GM19395 (cell line): ENCODE results near the gene GAS6.
"Not testable (repeated sequence)": the region's sequence is repeated elsewhere in the genome, so short reads cannot be mapped to it uniquely, and the experiment has no call there.

Experiments used
- ATAC-seq: cut with Tn5 transposase; IDR thresholded peaks from one replicate; pipeline ENCODE4 v1.9.1; 2021; ENCODE audit warnings: mild to moderate bottlenecking, moderate library complexity; ENCODE audit not compliant: unreplicated experiment

GAS6 gene

GRCh38 chr13:113796964-113797676 lies 66.8 kb downstream of the GAS6 start:
- no peak for ATAC-seq

DNA sequence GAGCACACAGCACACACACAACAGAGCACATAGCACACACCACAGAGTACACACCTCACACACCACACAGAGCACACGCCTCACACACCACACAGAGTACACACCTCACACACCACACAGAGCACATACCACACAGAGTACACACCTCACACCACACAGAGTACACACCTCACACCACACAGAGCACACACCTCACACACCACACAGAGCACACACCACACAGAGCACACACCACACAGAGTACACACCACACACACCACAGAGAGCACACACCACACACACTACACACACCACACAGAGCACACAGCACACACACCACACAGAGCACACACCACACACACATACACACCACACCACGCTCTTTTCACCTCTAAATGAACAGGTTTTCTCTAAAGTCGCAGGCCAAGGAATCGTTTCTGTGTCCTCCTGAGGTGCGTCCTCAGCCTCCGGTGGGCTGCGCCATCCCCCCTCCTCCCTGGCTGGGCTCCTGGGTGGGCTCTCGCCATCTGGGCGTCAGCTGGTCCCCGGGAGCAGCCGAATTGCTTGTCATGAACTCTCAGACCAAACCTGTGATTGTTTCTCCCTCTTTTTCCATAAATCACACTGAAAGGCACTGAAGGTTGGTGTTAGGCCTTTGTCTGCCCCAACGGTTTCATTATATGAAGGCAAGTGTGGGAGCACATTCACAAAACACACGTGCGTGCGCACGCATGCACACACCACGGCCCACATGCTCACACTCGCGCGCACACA lies 67.5 kb downstream of the GAS6 start:
- ATAC-seq = no peak

- not testable (repeated sequence) for ATAC-seq
Measured at GRCh38 chr13:113795362-113795761, 68.5 kb downstream of the GAS6 start.

GRCh38 chr13:113794764-113795173 lies 69.1 kb downstream of the GAS6 start:
- ATAC-seq = no peak

GRCh38 chr13:113794086-113794485 lies 69.8 kb downstream of the GAS6 start:
- no peak for ATAC-seq

GRCh38 chr13:113793718-113794085 lies 70.2 kb downstream of the GAS6 start:
- ATAC-seq = no peak

DNA sequence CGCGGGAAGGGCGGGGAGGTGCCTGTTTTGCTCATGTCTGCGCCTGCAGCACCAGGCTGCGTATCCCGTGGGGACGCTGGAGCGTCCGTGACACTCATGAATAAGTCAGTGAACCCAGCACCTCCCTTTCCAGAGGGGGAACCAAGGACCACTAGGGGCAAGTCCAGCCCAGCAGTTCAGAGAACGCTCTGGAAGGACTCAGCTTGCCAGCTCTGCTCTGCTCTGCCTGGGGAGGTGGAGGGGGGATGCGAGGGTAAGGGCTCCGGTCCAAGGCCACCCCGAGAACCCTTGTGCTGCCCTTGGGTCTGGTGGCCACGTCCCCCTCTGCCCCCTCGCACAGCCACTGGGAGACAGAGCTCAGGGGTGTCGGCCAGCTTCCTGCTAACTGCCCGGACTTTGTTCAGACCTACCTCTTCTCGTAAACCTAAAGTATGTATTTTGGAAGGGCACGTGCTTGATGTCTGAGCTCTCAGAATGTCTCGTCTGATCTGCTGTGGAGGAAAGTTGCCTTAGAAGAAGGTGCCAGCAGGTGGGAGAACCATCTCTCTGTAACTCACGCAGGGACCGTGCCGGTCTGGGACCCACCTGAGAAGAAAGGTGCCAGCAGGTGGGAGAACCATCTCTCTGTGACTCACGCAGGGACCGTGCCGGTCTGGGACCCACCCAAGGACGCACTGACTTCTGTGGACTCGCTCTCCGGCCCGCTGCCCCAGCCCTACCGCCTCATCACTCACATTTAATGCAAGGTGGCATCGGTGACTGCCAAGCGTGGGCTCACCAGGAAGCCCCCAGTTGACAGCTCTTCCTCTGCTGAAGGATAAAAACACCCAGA lies 70.8 kb downstream of the GAS6 start:
- ATAC-seq = no peak

- no peak for ATAC-seq
Measured at GRCh38 chr13:113792236-113792770, 71.6 kb downstream of the GAS6 start.

DNA sequence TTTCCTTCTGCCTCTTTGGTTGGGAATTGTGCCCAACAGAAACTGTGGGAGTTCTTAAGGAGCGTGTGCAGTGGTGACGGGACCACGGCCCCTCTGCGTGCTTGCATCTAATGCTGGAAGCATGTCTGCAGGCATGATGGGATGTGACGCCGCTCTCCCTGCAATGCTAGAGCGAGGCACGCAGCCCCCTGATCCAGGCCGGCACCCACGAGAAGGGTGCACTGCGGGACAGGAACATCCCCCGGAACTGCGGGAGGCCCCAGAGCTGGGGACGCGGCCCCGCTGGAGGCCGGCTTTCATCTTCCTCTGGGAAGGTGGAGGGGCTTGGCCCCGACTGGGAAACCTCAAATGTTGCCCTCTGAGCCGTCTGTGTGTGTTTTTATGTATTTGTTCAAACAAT lies 72.1 kb downstream of the GAS6 start:
- ATAC-seq = no peak

DNA sequence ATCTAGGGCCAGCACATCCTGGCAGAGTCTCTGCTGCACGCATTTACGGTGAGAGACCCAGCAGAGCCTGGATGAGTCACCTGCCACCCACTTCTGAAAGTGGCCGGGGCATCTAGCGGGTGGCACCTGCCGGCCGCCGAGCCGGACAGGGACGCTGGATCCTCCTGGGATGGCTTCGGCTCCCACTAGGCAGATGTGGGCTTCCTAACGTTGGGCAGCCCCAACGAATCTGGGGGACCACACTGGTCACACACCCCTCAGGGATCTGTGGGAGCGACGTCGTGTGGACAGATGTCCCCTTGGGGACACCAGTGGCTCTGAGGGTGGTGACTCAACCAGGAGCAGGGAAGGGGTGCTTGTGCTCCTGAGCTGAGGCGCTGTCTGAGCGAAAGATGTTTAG lies 72.7 kb downstream of the GAS6 start:
- no peak for ATAC-seq

- not testable (repeated sequence) for ATAC-seq
Measured at GRCh38 chr13:113789931-113790330, 73.9 kb downstream of the GAS6 start.

- no peak for ATAC-seq
Measured at GRCh38 chr13:113789167-113789566, 74.7 kb downstream of the GAS6 start.

GRCh38 chr13:113788413-113789135 lies 75.3 kb downstream of the GAS6 start:
- ATAC-seq = no peak

DNA sequence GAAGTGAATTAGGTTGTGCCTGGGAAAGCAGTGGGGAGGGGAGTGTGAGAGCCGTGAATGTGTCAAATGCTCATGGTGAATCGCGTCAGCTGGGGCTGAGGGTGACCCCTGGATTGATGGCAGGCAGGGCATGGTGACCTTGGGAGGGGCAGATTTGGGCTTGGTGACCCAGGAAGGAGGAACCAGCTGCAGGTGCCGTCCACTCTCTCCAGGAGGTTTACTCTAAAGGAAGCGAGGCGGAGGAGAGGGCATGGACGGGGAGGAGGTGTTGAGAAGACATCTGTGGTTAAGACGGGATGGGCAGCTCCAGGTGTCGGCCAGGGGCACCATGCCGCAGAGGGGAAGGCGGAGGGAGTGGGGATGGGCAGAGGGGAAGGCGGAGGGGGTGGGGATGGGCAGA lies 76.2 kb downstream of the GAS6 start:
- no peak for ATAC-seq

- ATAC-seq = no peak
Measured at GRCh38 chr13:113786262-113786841, 77.5 kb downstream of the GAS6 start.

- no peak for ATAC-seq
Measured at GRCh38 chr13:113785051-113786010, 78.5 kb downstream of the GAS6 start.

DNA sequence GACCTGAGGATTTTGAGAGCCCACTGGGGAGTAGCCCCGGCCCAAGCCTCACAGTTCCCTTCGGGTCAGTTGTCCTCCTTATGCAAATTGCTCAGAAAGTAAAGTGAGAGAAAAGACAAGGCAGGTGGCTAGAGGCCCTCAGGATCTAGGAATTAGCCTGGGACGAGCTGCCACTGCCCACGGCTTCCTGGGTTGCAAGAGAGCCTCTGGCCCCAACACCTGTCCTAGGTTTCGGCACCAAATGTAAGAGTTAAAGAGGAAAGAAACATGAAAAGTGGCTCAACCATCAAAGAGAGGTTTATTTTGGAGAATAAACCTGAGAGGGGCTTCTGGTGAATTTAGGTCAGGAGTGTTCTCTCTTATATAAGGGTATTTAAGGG lies 79.2 kb downstream of the GAS6 start:
- ATAC-seq = no peak

- ATAC-seq = no peak
Measured at GRCh38 chr13:113783966-113784644, 79.8 kb downstream of the GAS6 start.
